ENCODE measurements around the gene SLC18A2.

SLC18A2 gene

GRCh38 chr10:117313641-117314040 is 72.7 kb downstream of the SLC18A2 start:
- no peak for TF ChIP-seq CTCF (IDR thresholded peaks at IDR 0.05; ENCODE audit: control insufficient read depth, insufficient read depth, low read depth, low read length, missing control alignments)
- no peak for DNase-seq (ENCODE audit: low read depth)
- no peak overlapping the region for H3K4me3 ChIP-seq (ENCODE audit: control insufficient read depth, low read depth, low read length)

- DNase-seq (ENCODE audit: low read depth) = no peak
Observed at GRCh38 chr10:117316701-117317100, 75.8 kb downstream of the SLC18A2 start.

GRCh38 chr10:117318909-117319308 is 78.0 kb downstream of the SLC18A2 start:
- no peak for DNase-seq (ENCODE audit: low read depth)
- peak; percentile 30 for TF ChIP-seq CTCF (IDR thresholded peaks at IDR 0.05; ENCODE audit: control insufficient read depth, insufficient read depth, low read depth, low read length, missing control alignments)
- H3K4me3 ChIP-seq (ENCODE audit: control insufficient read depth, low read depth, low read length) = no peak overlapping the region

More at GRCh38 chr10:117316701-117317100, 75.8 kb downstream of the SLC18A2 start:
- no peak for TF ChIP-seq CTCF (IDR thresholded peaks at IDR 0.05; ENCODE audit: control insufficient read depth, insufficient read depth, low read depth, low read length, missing control alignments)
- no peak overlapping the region for H3K4me3 ChIP-seq (ENCODE audit: control insufficient read depth, low read depth, low read length)

- DNase-seq (ENCODE audit: low read depth) = no peak
- H3K4me3 ChIP-seq (ENCODE audit: control insufficient read depth, low read depth, low read length) = no peak overlapping the region
- peak; percentile 58 for TF ChIP-seq CTCF (IDR thresholded peaks at IDR 0.05; ENCODE audit: control insufficient read depth, insufficient read depth, low read depth, low read length, missing control alignments)
Observed at GRCh38 chr10:117320050-117320665, 79.2 kb downstream of the SLC18A2 start.

GRCh38 chr10:117322260-117322659 is 81.3 kb downstream of the SLC18A2 start:
- no peak overlapping the region for H3K4me3 ChIP-seq (ENCODE audit: control insufficient read depth, low read depth, low read length)
- no peak for DNase-seq (ENCODE audit: low read depth)
- TF ChIP-seq CTCF (IDR thresholded peaks at IDR 0.05; ENCODE audit: control insufficient read depth, insufficient read depth, low read depth, low read length, missing control alignments) = no peak

- no peak for TF ChIP-seq CTCF (IDR thresholded peaks at IDR 0.05; ENCODE audit: control insufficient read depth, insufficient read depth, low read depth, low read length, missing control alignments)
- no peak for DNase-seq (ENCODE audit: low read depth)
- H3K4me3 ChIP-seq (ENCODE audit: control insufficient read depth, low read depth, low read length) = no peak overlapping the region
Observed at GRCh38 chr10:117324367-117324766, 83.5 kb downstream of the SLC18A2 start.
